Measurements from ENCODE around the gene GALNT5.
A peak's percentile ranks its signal among the peaks of the same experiment; 100 is the strongest.
"Not testable (repeated sequence)": the region's sequence is repeated elsewhere in the genome, so short reads cannot be mapped to it uniquely, and the experiment has no call there.

Gene GALNT5

DNA sequence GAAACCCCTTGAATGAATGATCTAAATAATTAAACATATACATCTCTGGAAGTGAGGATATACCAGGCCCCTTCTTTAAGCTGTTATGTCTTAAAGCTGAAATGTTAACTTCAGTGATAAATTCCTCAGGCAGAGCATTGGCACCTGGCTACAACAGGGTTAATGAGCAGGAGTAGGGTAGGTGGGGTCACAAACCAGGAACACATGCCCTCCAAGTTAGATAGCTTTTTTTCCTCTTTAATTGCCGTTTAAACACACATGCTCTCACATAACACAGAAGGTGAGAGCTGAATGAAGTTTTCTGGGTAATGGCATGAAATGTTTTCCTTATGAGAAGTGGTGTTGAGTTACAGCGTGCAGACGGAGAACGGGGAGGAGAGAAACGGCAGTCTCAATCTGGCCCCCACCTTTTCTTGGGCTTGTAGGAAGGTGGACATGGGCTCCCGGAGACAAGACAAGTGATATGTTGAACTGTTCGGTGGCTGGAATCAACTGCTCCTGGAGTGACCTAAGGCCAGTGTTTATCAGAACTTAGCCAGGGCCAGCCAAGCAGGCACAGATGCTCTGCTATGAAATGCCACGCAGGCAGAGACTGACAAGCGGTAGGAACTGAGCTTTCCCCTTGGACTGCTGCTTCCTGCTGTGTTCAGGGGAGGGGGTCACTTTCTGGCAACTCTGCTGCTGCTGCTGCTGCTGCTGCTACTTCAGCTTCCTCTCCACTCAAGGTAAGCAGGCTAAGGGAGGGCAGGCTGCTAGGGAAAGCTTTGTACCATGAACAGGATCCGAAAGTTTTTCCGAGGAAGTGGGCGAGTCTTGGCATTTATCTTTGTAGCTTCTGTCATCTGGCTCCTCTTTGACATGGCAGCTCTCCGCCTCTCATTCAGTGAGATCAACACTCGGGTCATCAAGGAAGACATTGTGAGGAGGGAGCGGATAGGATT is at the start of gene GALNT5:
TSS of gene GALNT5 (plus strand) at position 394 of the 941 bp plus-strand sequence. CDS start at position 772, 378 bp downstream.
- H3K36me3 ChIP-seq (ENCODE audit: control insufficient read depth in 1 of 2, insufficient read depth in 2 of 2, low read length in 2 of 2) = no peaks in the 10 kb centered on the region
- H3K9me3 ChIP-seq (ENCODE audit: control insufficient read depth in 1 of 2, low read length in 2 of 2) = no peaks in the 10 kb centered on the region
- peaks cover 18 to 26% of the 10 kb centered on the region in 2 donors for H3K4me1 ChIP-seq (ENCODE audit: control insufficient read depth in 1 of 2, insufficient read depth in 2 of 2, low read length in 2 of 2)
- peak within 1 kb of the TSS; percentile 36 to 43 for H3K9ac ChIP-seq (ENCODE audit: low read depth in 1 of 2, low read length in 2 of 2)
- H3K4me3 ChIP-seq (ENCODE audit: low read depth in 1 of 2, low read length in 2 of 2) = peak within 1 kb of the TSS; percentile 58 to 70
- peak within 1 kb of the TSS; percentile 24 for H3K27ac ChIP-seq (ENCODE audit: low read depth, low read length)
- no peaks in the 10 kb centered on the region for H3K27me3 ChIP-seq (ENCODE audit: control insufficient read depth in 1 of 2, insufficient read depth in 2 of 2, low read length in 2 of 2)

DNA sequence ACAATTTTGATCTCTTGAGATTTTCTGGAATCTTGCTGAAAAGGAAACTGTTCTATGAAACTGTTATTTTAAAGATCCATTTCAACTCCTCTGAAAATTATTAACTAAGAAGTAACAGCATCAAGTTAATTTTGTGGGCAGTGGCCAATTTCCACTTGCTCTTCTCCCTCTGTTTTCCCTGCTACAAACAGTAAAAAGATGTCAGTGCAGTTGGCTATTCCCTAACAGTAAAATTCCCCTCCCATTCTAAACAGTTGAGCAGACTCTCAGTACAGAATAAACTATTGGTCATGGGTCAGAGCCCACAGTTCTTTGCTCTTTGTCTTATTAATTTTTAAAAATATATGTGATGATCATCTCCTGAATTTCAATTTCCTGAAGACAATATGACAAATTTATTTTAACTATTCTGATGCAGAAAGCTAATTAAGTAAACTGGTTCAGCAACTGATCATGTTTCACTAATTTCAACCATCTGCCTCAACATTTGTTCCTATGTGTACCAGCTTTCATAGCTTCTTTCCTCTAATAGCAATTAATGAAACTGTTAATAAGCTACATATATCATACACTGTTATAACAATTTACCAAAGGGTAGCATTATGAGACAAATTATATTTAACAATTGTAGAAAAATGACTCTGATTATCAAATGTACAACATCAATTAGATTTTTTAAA is 41.1 kb upstream of the GALNT5 start:
- H3K27me3 ChIP-seq (ENCODE audit: control insufficient read depth in 1 of 2, insufficient read depth in 2 of 2, low read length in 2 of 2) = no peaks in the 10 kb centered on the region
- no peak overlapping the region for H3K27ac ChIP-seq (ENCODE audit: low read depth, low read length)
- no peak overlapping the region for H3K9ac ChIP-seq (ENCODE audit: low read depth in 1 of 2, low read length in 2 of 2)
- H3K9me3 ChIP-seq (ENCODE audit: control insufficient read depth in 1 of 2, low read length in 2 of 2) = no peaks in the 10 kb centered on the region
- no peaks in the 10 kb centered on the region for H3K4me1 ChIP-seq (ENCODE audit: control insufficient read depth in 1 of 2, insufficient read depth in 2 of 2, low read length in 2 of 2)
- no peaks in the 10 kb centered on the region for H3K36me3 ChIP-seq (ENCODE audit: control insufficient read depth in 1 of 2, insufficient read depth in 2 of 2, low read length in 2 of 2)
- no peak overlapping the region for H3K4me3 ChIP-seq (ENCODE audit: low read depth in 1 of 2, low read length in 2 of 2)

DNA sequence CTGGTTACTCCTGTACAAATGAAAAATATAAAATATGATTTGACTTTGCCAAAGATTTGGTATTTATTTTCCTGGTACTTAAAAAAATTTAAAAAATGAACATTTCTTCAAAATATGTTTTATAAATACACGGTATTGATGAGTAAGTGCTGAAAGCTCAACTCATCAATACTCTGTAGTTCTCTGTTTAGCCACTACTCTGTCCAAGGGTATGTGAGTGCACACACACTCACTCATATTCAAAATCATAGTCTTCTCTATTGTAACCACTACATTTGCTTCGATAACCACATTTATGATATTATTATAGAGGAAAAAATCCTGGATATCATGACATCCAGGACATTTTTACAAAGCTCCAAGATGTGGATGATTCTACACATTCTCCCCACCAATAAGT is 40.1 kb upstream of the GALNT5 start:
- Histone ChIP-seq H3K36me3 (ENCODE audit: control insufficient read depth in 1 of 2, insufficient read depth in 2 of 2, low read length in 2 of 2) (no peaks in the 10 kb centered on the region), H3K27ac (ENCODE audit: low read depth, low read length) (no peak overlapping the region), H3K9me3 (ENCODE audit: control insufficient read depth in 1 of 2, low read length in 2 of 2) (no peaks in the 10 kb centered on the region), H3K4me3 (ENCODE audit: low read depth in 1 of 2, low read length in 2 of 2) (no peak overlapping the region), H3K27me3 (ENCODE audit: control insufficient read depth in 1 of 2, insufficient read depth in 2 of 2, low read length in 2 of 2) (no peaks in the 10 kb centered on the region), H3K9ac (ENCODE audit: low read depth in 1 of 2, low read length in 2 of 2) (no peak overlapping the region), H3K4me1 (ENCODE audit: control insufficient read depth in 1 of 2, insufficient read depth in 2 of 2, low read length in 2 of 2) (no peaks in the 10 kb centered on the region)

DNA sequence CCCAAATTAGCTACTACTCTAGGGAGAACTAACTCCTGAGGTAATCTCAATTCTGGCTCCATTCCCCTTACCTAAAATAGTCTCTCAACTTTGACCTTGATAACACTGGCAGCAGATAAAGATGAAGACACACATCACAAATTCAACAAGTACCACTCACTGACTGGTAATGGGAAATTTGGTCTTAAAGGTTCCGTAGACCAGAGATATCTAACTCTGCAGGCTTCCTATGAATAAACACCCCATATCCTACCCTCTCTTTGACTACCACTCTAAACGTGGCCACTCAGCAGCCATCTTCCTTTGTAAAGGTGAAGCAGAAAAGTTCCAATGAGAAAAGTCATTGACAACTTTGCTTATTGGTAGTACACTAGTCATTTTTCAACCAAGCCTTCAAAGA is 38.6 kb upstream of the GALNT5 start:
- Histone ChIP-seq H3K36me3 (ENCODE audit: control insufficient read depth in 1 of 2, insufficient read depth in 2 of 2, low read length in 2 of 2) (no peaks in the 10 kb centered on the region), H3K4me1 (ENCODE audit: control insufficient read depth in 1 of 2, insufficient read depth in 2 of 2, low read length in 2 of 2) (no peaks in the 10 kb centered on the region), H3K27me3 (ENCODE audit: control insufficient read depth in 1 of 2, insufficient read depth in 2 of 2, low read length in 2 of 2) (no peaks in the 10 kb centered on the region), H3K27ac (ENCODE audit: low read depth, low read length) (no peak overlapping the region), H3K9me3 (ENCODE audit: control insufficient read depth in 1 of 2, low read length in 2 of 2) (no peaks in the 10 kb centered on the region), H3K9ac (ENCODE audit: low read depth in 1 of 2, low read length in 2 of 2) (no peak overlapping the region), H3K4me3 (ENCODE audit: low read depth in 1 of 2, low read length in 2 of 2) (no peak overlapping the region)

DNA sequence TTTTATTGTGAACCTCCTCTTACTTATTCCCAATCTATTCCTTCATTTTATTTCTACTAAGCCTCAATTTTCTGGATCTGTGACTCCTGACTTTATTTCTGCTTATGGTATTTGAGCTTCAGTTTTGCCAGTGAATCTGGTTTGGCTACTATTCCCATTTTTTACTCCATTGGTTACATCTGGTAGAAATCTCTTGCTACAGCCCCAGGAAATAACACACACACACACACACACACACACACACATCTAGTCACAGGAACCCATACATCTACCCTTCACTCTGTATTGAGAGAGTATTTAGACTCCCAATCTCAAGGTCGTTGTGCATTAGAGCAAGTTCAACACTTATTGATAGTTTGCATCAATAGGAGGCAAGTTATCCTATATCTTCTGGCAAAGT is 37.0 kb upstream of the GALNT5 start:
- no peaks in the 10 kb centered on the region for H3K36me3 ChIP-seq (ENCODE audit: control insufficient read depth in 1 of 2, insufficient read depth in 2 of 2, low read length in 2 of 2)
- no peak overlapping the region for H3K9ac ChIP-seq (ENCODE audit: low read depth in 1 of 2, low read length in 2 of 2)
- H3K9me3 ChIP-seq (ENCODE audit: control insufficient read depth in 1 of 2, low read length in 2 of 2) = no peaks in the 10 kb centered on the region
- H3K4me1 ChIP-seq (ENCODE audit: control insufficient read depth in 1 of 2, insufficient read depth in 2 of 2, low read length in 2 of 2) = no peaks in the 10 kb centered on the region
- H3K4me3 ChIP-seq (ENCODE audit: low read depth in 1 of 2, low read length in 2 of 2) = no peak overlapping the region
- H3K27ac ChIP-seq (ENCODE audit: low read depth, low read length) = no peak overlapping the region
- no peaks in the 10 kb centered on the region for H3K27me3 ChIP-seq (ENCODE audit: control insufficient read depth in 1 of 2, insufficient read depth in 2 of 2, low read length in 2 of 2)

DNA sequence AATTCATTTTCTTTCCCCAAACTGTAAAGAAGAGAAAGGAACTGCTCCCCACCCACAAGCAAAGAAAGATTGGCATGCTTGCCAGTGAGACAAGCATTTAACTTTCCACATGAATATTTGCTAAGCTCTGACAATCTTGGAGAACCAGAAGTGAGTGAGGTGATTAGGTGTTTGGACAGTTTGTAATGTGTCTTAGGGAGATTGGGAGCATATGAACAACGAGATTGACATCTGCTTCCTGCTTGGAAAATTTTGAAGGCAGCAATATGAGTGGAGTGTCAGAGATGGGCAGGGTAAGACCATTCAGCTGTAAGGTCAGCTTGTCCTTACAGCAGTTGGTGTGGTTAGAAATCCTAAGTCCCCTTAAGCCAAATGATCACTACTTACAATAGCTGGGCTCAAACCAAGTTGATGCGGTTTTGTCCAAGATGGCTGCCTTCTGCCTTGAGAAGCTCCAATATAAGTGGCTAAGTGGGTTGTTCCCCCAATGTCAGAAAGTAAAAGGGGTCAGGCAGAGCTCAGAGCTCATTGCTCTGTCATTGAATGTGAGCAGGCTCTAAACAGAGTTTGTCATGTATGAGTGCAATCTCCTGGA is 36.0 kb upstream of the GALNT5 start:
- H3K36me3 ChIP-seq (ENCODE audit: control insufficient read depth in 1 of 2, insufficient read depth in 2 of 2, low read length in 2 of 2) = no peaks in the 10 kb centered on the region
- no peak overlapping the region for H3K9ac ChIP-seq (ENCODE audit: low read depth in 1 of 2, low read length in 2 of 2)
- H3K4me1 ChIP-seq (ENCODE audit: control insufficient read depth in 1 of 2, insufficient read depth in 2 of 2, low read length in 2 of 2) = no peaks in the 10 kb centered on the region
- no peak overlapping the region for H3K4me3 ChIP-seq (ENCODE audit: low read depth in 1 of 2, low read length in 2 of 2)
- H3K27ac ChIP-seq (ENCODE audit: low read depth, low read length) = no peak overlapping the region
- no peaks in the 10 kb centered on the region for H3K27me3 ChIP-seq (ENCODE audit: control insufficient read depth in 1 of 2, insufficient read depth in 2 of 2, low read length in 2 of 2)
- no peaks in the 10 kb centered on the region for H3K9me3 ChIP-seq (ENCODE audit: control insufficient read depth in 1 of 2, low read length in 2 of 2)

GRCh38 chr2:157223624-157224205 is 33.8 kb upstream of the GALNT5 start:
- Histone ChIP-seq H3K4me1 (ENCODE audit: control insufficient read depth in 1 of 2, insufficient read depth in 2 of 2, low read length in 2 of 2) (no peaks in the 10 kb centered on the region), H3K36me3 (ENCODE audit: control insufficient read depth in 1 of 2, insufficient read depth in 2 of 2, low read length in 2 of 2) (no peaks in the 10 kb centered on the region), H3K4me3 (ENCODE audit: low read depth in 1 of 2, low read length in 2 of 2) (no peak overlapping the region), H3K27me3 (ENCODE audit: control insufficient read depth in 1 of 2, insufficient read depth in 2 of 2, low read length in 2 of 2) (no peaks in the 10 kb centered on the region), H3K27ac (ENCODE audit: low read depth, low read length) (no peak overlapping the region), H3K9ac (ENCODE audit: low read depth in 1 of 2, low read length in 2 of 2) (no peak overlapping the region), H3K9me3 (ENCODE audit: control insufficient read depth in 1 of 2, low read length in 2 of 2) (no peaks in the 10 kb centered on the region)

GRCh38 chr2:157224448-157224847 is 33.1 kb upstream of the GALNT5 start:
- not testable (repeated sequence) for H3K27ac ChIP-seq (ENCODE audit: low read depth, low read length); H3K36me3 ChIP-seq (ENCODE audit: control insufficient read depth in 1 of 2, insufficient read depth in 2 of 2, low read length in 2 of 2); H3K27me3 ChIP-seq (ENCODE audit: control insufficient read depth in 1 of 2, insufficient read depth in 2 of 2, low read length in 2 of 2)

GRCh38 chr2:157227592-157227991 is 29.9 kb upstream of the GALNT5 start:
- no peak overlapping the region for H3K4me3 ChIP-seq (ENCODE audit: low read depth in 1 of 2, low read length in 2 of 2)
- H3K4me1 ChIP-seq (ENCODE audit: control insufficient read depth in 1 of 2, insufficient read depth in 2 of 2, low read length in 2 of 2) = no peaks in the 10 kb centered on the region
- H3K9ac ChIP-seq (ENCODE audit: low read depth in 1 of 2, low read length in 2 of 2) = no peak overlapping the region
- H3K27ac ChIP-seq (ENCODE audit: low read depth, low read length) = no peak overlapping the region
- no peaks in the 10 kb centered on the region for H3K9me3 ChIP-seq (ENCODE audit: control insufficient read depth in 1 of 2, low read length in 2 of 2)
- no peaks in the 10 kb centered on the region for H3K27me3 ChIP-seq (ENCODE audit: control insufficient read depth in 1 of 2, insufficient read depth in 2 of 2, low read length in 2 of 2)
- H3K36me3 ChIP-seq (ENCODE audit: control insufficient read depth in 1 of 2, insufficient read depth in 2 of 2, low read length in 2 of 2) = no peaks in the 10 kb centered on the region

More at GRCh38 chr2:157224448-157224847, 33.1 kb upstream of the GALNT5 start:
- not testable (repeated sequence) for H3K9me3 ChIP-seq (ENCODE audit: control insufficient read depth in 1 of 2, low read length in 2 of 2); H3K9ac ChIP-seq (ENCODE audit: low read depth in 1 of 2, low read length in 2 of 2); H3K4me1 ChIP-seq (ENCODE audit: control insufficient read depth in 1 of 2, insufficient read depth in 2 of 2, low read length in 2 of 2); H3K4me3 ChIP-seq (ENCODE audit: low read depth in 1 of 2, low read length in 2 of 2)

GRCh38 chr2:157228946-157229345 is 28.6 kb upstream of the GALNT5 start:
- Histone ChIP-seq H3K27ac (ENCODE audit: low read depth, low read length) (no peak overlapping the region), H3K4me1 (ENCODE audit: control insufficient read depth in 1 of 2, insufficient read depth in 2 of 2, low read length in 2 of 2) (no peaks in the 10 kb centered on the region), H3K9me3 (ENCODE audit: control insufficient read depth in 1 of 2, low read length in 2 of 2) (no peaks in the 10 kb centered on the region), H3K4me3 (ENCODE audit: low read depth in 1 of 2, low read length in 2 of 2) (no peak overlapping the region), H3K36me3 (ENCODE audit: control insufficient read depth in 1 of 2, insufficient read depth in 2 of 2, low read length in 2 of 2) (no peaks in the 10 kb centered on the region), H3K9ac (ENCODE audit: low read depth in 1 of 2, low read length in 2 of 2) (no peak overlapping the region), H3K27me3 (ENCODE audit: control insufficient read depth in 1 of 2, insufficient read depth in 2 of 2, low read length in 2 of 2) (no peaks in the 10 kb centered on the region)
